NCI-H526 (cell line): ENCODE data around the gene STX5.
"Not testable (repeated sequence)": the region's sequence is repeated elsewhere in the genome, so short reads cannot be mapped to it uniquely, and the experiment has no call there.

Source experiments
- DNase-seq, 2 experiments: peaks; one replicate each; lab custom pipeline; 2025; lab: John Stamatoyannopoulos, UW

The STX5 gene

GRCh38 chr11:62831520-62832335 lies at the start of gene STX5:
Gene STX5 (minus strand): TSS chr11:62832051. CDS start chr11:62831243, 808 bp downstream.
- DNase-seq = peak; percentile 99 to 100

GRCh38 chr11:62880803-62881578 lies 49.1 kb upstream of the STX5 start, which contains the start of gene SLC3A2:
Gene SLC3A2 (plus strand): TSS chr11:62880896. CDS start chr11:62881024, 128 bp downstream.
- DNase-seq = peak; percentile 81 to 96

- DNase-seq = peak in 1 of 2 experiments; percentile 54
These were observed 48.5 kb upstream of the STX5 start for GRCh38 chr11:62880231-62880802.

GRCh38 chr11:62879235-62879978 lies 47.6 kb upstream of the STX5 start:
- DNase-seq = no peak

- DNase-seq = no peak
These were observed 44.9 kb upstream of the STX5 start for GRCh38 chr11:62876712-62877111.

- no peak for DNase-seq
These were observed 44.0 kb upstream of the STX5 start for GRCh38 chr11:62875698-62876478.

GRCh38 chr11:62874851-62875250 lies 43.0 kb upstream of the STX5 start:
- DNase-seq = no peak

- DNase-seq = no peak
These were observed 33.8 kb upstream of the STX5 start for GRCh38 chr11:62865635-62866034.

- no peak for DNase-seq
These were observed 32.0 kb upstream of the STX5 start for GRCh38 chr11:62863687-62864335.

- DNase-seq = not testable (repeated sequence)
These were observed 29.8 kb upstream of the STX5 start for GRCh38 chr11:62861564-62862192.

GRCh38 chr11:62860835-62861563 lies 29.1 kb upstream of the STX5 start:
- no peak for DNase-seq

- DNase-seq = not testable (repeated sequence)
These were observed 27.4 kb upstream of the STX5 start for GRCh38 chr11:62859281-62859703.

- peak in 1 of 2 experiments; percentile 27 for DNase-seq
These were observed 26.4 kb upstream of the STX5 start for GRCh38 chr11:62858201-62858600.

- DNase-seq = peak in 1 of 2 experiments; percentile 39
These were observed 25.7 kb upstream of the STX5 start for GRCh38 chr11:62857541-62857982.

GRCh38 chr11:62856333-62856895 lies 24.6 kb upstream of the STX5 start:
- peak in 1 of 2 experiments; percentile 49 for DNase-seq

- peak; percentile 96 to 99 for DNase-seq
These were observed 23.9 kb upstream of the STX5 start for GRCh38 chr11:62855571-62856332.

- DNase-seq = no peak
These were observed 23.1 kb upstream of the STX5 start for GRCh38 chr11:62854825-62855570.
